Panc1 (cell line): ENCODE measurements around the gene GNAO1. TPM values are rescaled to one million over a fixed set of nuclear protein-coding genes. Genes with fewer than 3 reads are reported as not detected.

Experiments used
- ATAC-seq: fragments of 200-7000 bp; cut with Tn5 transposase; 2 replicates; pipeline ENCODE4 v1.9.1; 2020; ENCODE audit warnings: mild to moderate bottlenecking, moderate library complexity
- BruUV-seq: library from RNA; stranded (reverse); fragments of 400-500 nt; replicated peaks from 2 replicates; lab custom pipeline; 2021; lab: Mats Ljungman, UMichigan
- CTCF ChIA-PET: fragments of 300-600 bp; sonication (Branson Sonifier 250); formaldehyde crosslinking; loops from one replicate; lab custom pipeline; 2022; ENCODE audit warnings: antibody characterized with exemption; lab: Charles Lee
- POLR2A ChIA-PET: fragments of 300-600 bp; sonication (Branson Sonifier 250); formaldehyde crosslinking; loops from one replicate; lab custom pipeline; 2022; ENCODE audit warnings: antibody characterized with exemption; lab: Charles Lee
- DNase-seq: peaks from one replicate; pipeline ENCODE4 v3.0.0-alpha.2; 2010; ENCODE audit warnings: low read depth, low spot score
- H3K27ac ChIP-seq: 2 replicates; pipeline ENCODE4 v1.5.1; 2011; ENCODE audit warnings: mild to moderate bottlenecking, low read length, inconsistent platforms
- H3K27me3 ChIP-seq: fragments of 200-500 bp; sonication (Bioruptor generic); 2 replicates; pipeline ENCODE4 v1.6.0; 2014; ENCODE audit warnings: low read length, inconsistent platforms; ENCODE audit not compliant: control insufficient read depth, insufficient read depth
- H3K36me3 ChIP-seq: fragments of 200-500 bp; sonication (Bioruptor generic); 2 replicates; pipeline ENCODE4 v1.5.1; 2014; ENCODE audit warnings: inconsistent platforms, mild to moderate bottlenecking, low read length, moderate library complexity; ENCODE audit not compliant: control insufficient read depth, insufficient read depth
- H3K4me1 ChIP-seq: 2 replicates; pipeline ENCODE4 v1.5.1; 2011; ENCODE audit warnings: inconsistent platforms, mild to moderate bottlenecking, low read length, moderate library complexity; ENCODE audit not compliant: control insufficient read depth, insufficient read depth
- H3K4me3 ChIP-seq, 2 experiments: 2 replicates each; pipeline ENCODE4 v1.5.1; 2011 to 2012; ENCODE audit warnings: low read depth in 2 of 2, low read length in 2 of 2, mild to moderate bottlenecking in 2 of 2, inconsistent platforms in 1 of 2, moderate library complexity in 1 of 2
- H3K9me3 ChIP-seq: fragments of 200-500 bp; sonication (Bioruptor generic); 2 replicates; pipeline ENCODE4 v1.5.1; 2014; ENCODE audit warnings: low read depth, mild to moderate bottlenecking, inconsistent platforms, low read length, moderate library complexity; ENCODE audit not compliant: control insufficient read depth, insufficient read depth
- CTCF ChIP-seq: fragments of 450-650 bp; IDR thresholded peaks from 2 replicates; pipeline ENCODE4 v1.5.1; 2017; ENCODE audit warnings: mild to moderate bottlenecking
- POLR2AphosphoS5 ChIP-seq: IDR thresholded peaks from 2 replicates; pipeline ENCODE4 v1.6.1; 2012; ENCODE audit warnings: mild to moderate bottlenecking, low read depth, low read length, moderate library complexity
- REST ChIP-seq, 2 experiments: IDR thresholded peaks; 2 replicates each; pipeline ENCODE4 v1.6.1; 2011 to 2012; ENCODE audit warnings: low read depth in 2 of 2, control low read depth in 1 of 2, low read length in 1 of 2, mild to moderate bottlenecking in 1 of 2, moderate library complexity in 1 of 2; ENCODE audit not compliant: insufficient read depth in 1 of 2
- SIN3A ChIP-seq: IDR thresholded peaks from 2 replicates; pipeline ENCODE4 v1.6.1; 2012; ENCODE audit warnings: low read depth, mild to moderate bottlenecking, low read length, moderate library complexity, borderline replicate concordance; ENCODE audit not compliant: insufficient read depth
- TCF7L2 ChIP-seq: IDR thresholded peaks from 2 replicates; pipeline ENCODE4 v1.6.1; 2011; ENCODE audit warnings: mild to moderate bottlenecking, low read depth, low read length, inconsistent platforms
- in situ Hi-C: cut with HindIII; loops from 2 replicates; pipeline ENCODE4 v1.10.0; 2016; ENCODE audit warnings: low sequenced_read_pairs, low pct_unique_long_range_greater_than_20kb
- intact Hi-C: fragments of 100-400 bp; cut with micrococcal nuclease; formaldehyde crosslinking; loops from one replicate; pipeline ENCODE4 v1.10.0; 2022; ENCODE audit not compliant: unreplicated experiment
- total RNA-seq: library from RNA; stranded (reverse); gene quantifications from one replicate; pipeline ENCODE4 v1.2.1, GENCODE V29; 2021; ENCODE audit not compliant: unreplicated experiment

The GNAO1 gene
- total RNA-seq, 1 experiment from 2014 or later: 33.4 TPM

- Histone ChIP-seq H3K4me3 (no peak overlapping the region), H3K9me3 (no peaks in the 10 kb centered on the region), H3K27ac (no peak overlapping the region), H3K4me1 (peaks cover 11% of the 10 kb centered on the region), H3K36me3 (no peaks in the 10 kb centered on the region), H3K27me3 (no peaks in the 10 kb centered on the region)
- CTCF ChIA-PET: no interaction called here
- no peak for ATAC-seq
- no TSS peak for BruUV-seq
- no peak for TF ChIP-seq POLR2AphosphoS5
- TF ChIP-seq CTCF: no peak
- TF ChIP-seq REST (IDR thresholded peaks at IDR 0.05; ENCODE audit: insufficient read depth in 1 of 2, low read depth in 2 of 2, low read length in 1 of 2): no peak
- TF ChIP-seq SIN3A: no peak
- no peak for TF ChIP-seq TCF7L2
- DNase-seq: no peak
- POLR2A ChIA-PET: no interaction called here
- intact Hi-C loops: no loop called here
- in situ Hi-C loops: no loop called here
Observed at GRCh38 chr16:56353054-56353921, 162.0 kb downstream of the GNAO1 start.

GRCh38 chr16:56354016-56354415 lies 162.7 kb downstream of the GNAO1 start:
- Histone ChIP-seq H3K27me3 (no peaks in the 10 kb centered on the region), H3K9me3 (no peaks in the 10 kb centered on the region), H3K36me3 (no peaks in the 10 kb centered on the region), H3K4me3 (no peak overlapping the region), H3K4me1 (peaks cover 11% of the 10 kb centered on the region), H3K27ac (no peak overlapping the region)
- no peak for DNase-seq
- POLR2A ChIA-PET: no interaction called here
- CTCF ChIA-PET: no interaction called here
- BruUV-seq: no TSS peak
- no peak for ATAC-seq
- TF ChIP-seq CTCF: no peak
- in situ Hi-C loops: no loop called here
- intact Hi-C loops: no loop called here
